Left colon (tissue), 2 donors: Measurements from ENCODE around the gene STX11. TPM values are rescaled to one million over a fixed set of nuclear protein-coding genes. Genes with fewer than 3 reads are reported as not detected.

Experiments used
- ATAC-seq: fragments of 200-7000 bp; cut with Tn5 transposase; one replicate; pipeline ENCODE4 v1.9.1; 2020; ENCODE audit warnings: mild to moderate bottlenecking, moderate library complexity
- DNase-seq, 2 donors: peaks; one replicate each; pipeline ENCODE4 v3.0.0-alpha.2; 2020
- intact Hi-C, 2 donors: fragments of 100-400 bp; cut with DNase I in 1 of 2; cut with micrococcal nuclease in 1 of 2; formaldehyde crosslinking; loops; one replicate each; pipeline versions ENCODE4 v1.11.2 to v1.14.0; 2022; cut with DNase I, micrococcal nuclease
- total RNA-seq, 2 donors: library from RNA; stranded (reverse); fragmentation: NEBNext Ultra II Directional; extraction: Animal tissue kit (Norgen Biotek cat#: 25700); gene quantifications; one replicate each; pipeline ENCODE4 v1.2.1, GENCODE V29; 2021
- donor health status: DM: no; HTN: no; CAD: no.
- donor health status: DM: yes; HTN: yes; CAD: no.

The STX11 gene
- total RNA-seq, 2 donors from 2014 or later: 1.5 to 1.7 TPM

GRCh38 chr6:144231721-144232120 is 81.4 kb downstream of the STX11 start:
- ATAC-seq (no peak), DNase-seq (no peak)

DNA sequence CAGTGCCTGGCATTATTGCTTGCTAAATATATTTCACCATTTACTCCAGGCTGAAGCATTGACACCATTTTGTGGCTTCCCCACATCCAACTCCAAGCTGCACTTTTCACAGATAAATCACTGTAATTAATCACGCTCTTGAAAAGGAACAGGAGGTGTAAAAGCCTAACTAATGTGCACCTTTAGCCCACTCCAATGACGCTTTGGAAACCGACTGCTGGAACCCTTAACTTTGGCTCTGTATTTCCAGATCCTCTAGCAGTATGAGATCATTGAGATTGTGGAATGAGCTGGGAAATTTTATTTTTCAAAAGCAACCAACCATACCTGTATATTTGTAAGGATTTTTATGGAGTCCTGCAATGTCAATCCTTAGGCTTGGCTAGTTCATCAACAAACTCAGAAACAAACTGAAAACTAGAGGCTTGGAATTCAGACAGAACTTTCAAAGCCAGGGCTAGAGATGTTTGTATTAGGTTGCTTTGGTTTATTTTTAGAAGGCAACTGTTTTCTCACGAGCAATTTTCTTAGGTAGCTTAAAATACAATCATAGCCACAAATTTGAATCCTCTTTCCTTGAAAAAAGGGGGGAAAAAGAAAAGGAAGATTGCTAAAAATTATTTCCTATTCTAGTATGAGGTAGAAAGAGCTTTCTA is 82.0 kb downstream of the STX11 start:
- ATAC-seq (no peak), DNase-seq (no peak)
- intact Hi-C loops: no loop called here

More at GRCh38 chr6:144231721-144232120, 81.4 kb downstream of the STX11 start:
- intact Hi-C loops: no loop called here

- ATAC-seq (no peak), DNase-seq (no peak)
- intact Hi-C loops: no loop called here
Measured at GRCh38 chr6:144232832-144233230, 82.5 kb downstream of the STX11 start.

- no peak for DNase-seq
- intact Hi-C loops: no loop called here
- no peak for ATAC-seq
Measured at GRCh38 chr6:144234399-144234798, 84.1 kb downstream of the STX11 start.

DNA sequence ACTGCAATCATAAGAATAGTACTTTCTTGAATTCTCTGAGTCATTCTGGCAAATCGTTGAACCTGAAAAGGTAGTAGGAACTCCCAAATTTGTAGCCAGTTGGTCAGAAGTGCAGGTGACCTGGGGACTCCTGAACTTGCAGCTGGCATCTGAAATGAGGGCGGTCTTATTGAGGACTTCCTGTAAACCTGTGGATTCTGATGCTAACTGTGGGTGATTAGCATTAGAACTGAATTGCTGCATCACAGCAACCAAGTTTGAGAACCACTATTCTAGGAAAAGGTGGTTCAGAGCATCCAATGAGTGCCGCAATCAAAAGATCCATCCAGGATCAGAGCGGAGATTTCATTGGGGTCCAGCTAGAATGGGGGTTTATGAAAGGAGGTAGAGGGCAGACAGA is 84.6 kb downstream of the STX11 start:
- intact Hi-C loops: no loop called here
- DNase-seq: no peak
- no peak for ATAC-seq

Other genes starting within 250 kb of the STX11 start
- 10 to 100 TPM; 33.5 to 36.4 TPM for gene PLAGL1, start 142.3 kb upstream of the STX11 start, total RNA-seq
- gene SF3B5, start 54.9 kb upstream of the STX11 start, total RNA-seq: 100 to 1,000 TPM; 133 to 167 TPM
- gene UTRN, start 134.8 kb downstream of the STX11 start, total RNA-seq: 10 to 100 TPM; 88.3 to 89.5 TPM